ENCODE measurements around the gene WTIP. TPM values are rescaled to one million over a fixed set of nuclear protein-coding genes. Genes with fewer than 3 reads are reported as not detected.

Gene WTIP
- total RNA-seq, 1 donor from 2014 or later: 0.17 TPM

DNA sequence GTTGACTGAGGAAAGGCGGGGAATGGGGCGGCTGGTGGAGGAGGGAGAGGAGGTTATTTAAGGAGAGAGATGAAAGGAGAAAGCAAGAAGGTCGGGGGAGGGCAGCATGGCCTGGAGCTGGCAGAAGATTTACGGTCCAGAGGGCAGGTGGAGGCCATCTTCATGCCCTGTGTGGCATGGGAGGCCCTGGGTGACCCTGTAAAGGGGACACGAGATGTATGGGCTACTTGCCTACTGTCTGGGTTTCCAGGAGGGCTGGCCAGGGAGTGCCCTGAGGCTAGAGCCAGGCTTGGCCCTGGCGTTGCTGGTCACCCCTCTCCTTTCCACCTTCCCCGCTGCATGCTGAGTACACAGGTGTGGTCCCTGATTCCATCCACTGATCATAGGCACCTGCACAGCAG, 6.1 kb downstream of the WTIP start:
- Mint-ChIP-seq H3K27me3 (ENCODE audit: unreplicated experiment) (peaks cover 13% of the 10 kb centered on the region), H3K9me3 (ENCODE audit: unreplicated experiment) (peaks cover 6% of the 10 kb centered on the region), H3K4me1 (ENCODE audit: low read depth, unreplicated experiment) (peaks cover 2% of the 10 kb centered on the region), H3K36me3 (ENCODE audit: unreplicated experiment) (no peaks in the 10 kb centered on the region), H3K4me3 (ENCODE audit: unreplicated experiment) (no peak overlapping the region), H3K27ac (ENCODE audit: unreplicated experiment) (no peak overlapping the region)
- TF ChIP-seq, protein P1, sequence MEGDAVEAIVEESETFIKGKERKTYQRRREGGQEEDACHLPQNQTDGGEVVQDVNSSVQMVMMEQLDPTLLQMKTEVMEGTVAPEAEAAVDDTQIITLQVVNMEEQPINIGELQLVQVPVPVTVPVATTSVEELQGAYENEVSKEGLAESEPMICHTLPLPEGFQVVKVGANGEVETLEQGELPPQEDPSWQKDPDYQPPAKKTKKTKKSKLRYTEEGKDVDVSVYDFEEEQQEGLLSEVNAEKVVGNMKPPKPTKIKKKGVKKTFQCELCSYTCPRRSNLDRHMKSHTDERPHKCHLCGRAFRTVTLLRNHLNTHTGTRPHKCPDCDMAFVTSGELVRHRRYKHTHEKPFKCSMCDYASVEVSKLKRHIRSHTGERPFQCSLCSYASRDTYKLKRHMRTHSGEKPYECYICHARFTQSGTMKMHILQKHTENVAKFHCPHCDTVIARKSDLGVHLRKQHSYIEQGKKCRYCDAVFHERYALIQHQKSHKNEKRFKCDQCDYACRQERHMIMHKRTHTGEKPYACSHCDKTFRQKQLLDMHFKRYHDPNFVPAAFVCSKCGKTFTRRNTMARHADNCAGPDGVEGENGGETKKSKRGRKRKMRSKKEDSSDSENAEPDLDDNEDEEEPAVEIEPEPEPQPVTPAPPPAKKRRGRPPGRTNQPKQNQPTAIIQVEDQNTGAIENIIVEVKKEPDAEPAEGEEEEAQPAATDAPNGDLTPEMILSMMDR (IDR thresholded peaks at IDR 0.05; ENCODE audit: partially characterized antibody, unreplicated experiment): no peak
- no peak for DNase-seq

DNA sequence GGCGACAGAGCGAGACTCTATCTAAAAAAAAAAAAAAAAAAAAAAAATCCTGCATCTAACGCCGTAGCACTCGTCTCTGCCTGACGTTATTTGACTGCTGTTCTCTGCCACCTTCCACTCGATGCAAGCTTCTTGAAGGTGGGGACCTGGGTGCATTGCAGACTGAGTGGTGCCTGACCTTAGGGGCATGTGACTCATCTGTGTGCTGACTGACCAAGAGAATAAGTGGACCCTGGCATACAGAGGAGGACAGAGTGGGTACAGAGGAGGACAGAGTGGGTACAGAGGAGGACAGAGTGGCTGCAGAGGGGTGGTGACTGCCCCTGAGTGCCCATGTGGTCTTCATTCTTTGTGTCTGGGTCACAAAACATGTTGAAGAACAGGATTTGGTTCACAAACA, 7.6 kb downstream of the WTIP start:
- H3K36me3 Mint-ChIP-seq (ENCODE audit: unreplicated experiment): no peaks in the 10 kb centered on the region
- H3K4me3 Mint-ChIP-seq (ENCODE audit: unreplicated experiment): no peak overlapping the region
- TF ChIP-seq, protein P1 (IDR thresholded peaks at IDR 0.05; ENCODE audit: partially characterized antibody, unreplicated experiment): no peak
- DNase-seq: no peak
- no peak overlapping the region for H3K27ac Mint-ChIP-seq (ENCODE audit: unreplicated experiment)
- H3K9me3 Mint-ChIP-seq (ENCODE audit: unreplicated experiment): peaks cover 4% of the 10 kb centered on the region
- no peaks in the 10 kb centered on the region for H3K4me1 Mint-ChIP-seq (ENCODE audit: low read depth, unreplicated experiment)
- peaks cover 7% of the 10 kb centered on the region for H3K27me3 Mint-ChIP-seq (ENCODE audit: unreplicated experiment)

DNA sequence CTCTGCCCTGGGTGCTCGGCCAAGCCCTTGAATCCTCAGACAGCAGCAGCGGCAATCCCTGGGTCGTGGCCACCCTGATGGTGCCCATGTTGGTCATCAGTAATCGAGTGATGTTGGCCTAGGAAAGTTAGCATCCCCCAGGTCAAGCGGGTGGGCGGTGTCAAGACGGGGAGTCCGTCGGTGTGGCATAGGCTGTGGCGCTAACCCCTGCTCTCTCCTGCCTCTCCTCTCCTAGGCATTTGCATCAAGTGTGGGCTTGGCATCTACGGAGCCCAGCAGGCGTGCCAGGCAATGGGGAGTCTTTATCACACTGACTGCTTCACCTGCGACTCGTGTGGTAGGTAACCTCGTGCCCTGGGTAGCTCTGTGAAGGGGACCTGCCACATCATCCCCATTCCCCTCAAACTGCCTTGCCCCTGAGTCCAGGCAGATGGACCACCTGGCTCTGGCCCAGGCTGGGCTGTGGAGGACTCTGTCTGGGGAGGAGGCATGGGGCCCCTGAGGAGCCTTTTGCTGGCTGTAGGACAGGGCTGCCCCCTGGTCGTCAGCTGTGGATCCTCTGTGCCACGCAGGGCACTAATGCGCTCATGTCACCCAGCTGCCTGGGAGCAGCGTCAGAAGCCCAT, 8.7 kb downstream of the WTIP start:
- TF ChIP-seq, protein P1 (IDR thresholded peaks at IDR 0.05; ENCODE audit: partially characterized antibody, unreplicated experiment): no peak
- no peak for DNase-seq
- Mint-ChIP-seq H3K4me3 (ENCODE audit: unreplicated experiment) (no peak overlapping the region), H3K27ac (ENCODE audit: unreplicated experiment) (no peak overlapping the region), H3K9me3 (ENCODE audit: unreplicated experiment) (peaks cover 4% of the 10 kb centered on the region), H3K27me3 (ENCODE audit: unreplicated experiment) (peaks cover 7% of the 10 kb centered on the region), H3K4me1 (ENCODE audit: low read depth, unreplicated experiment) (no peaks in the 10 kb centered on the region), H3K36me3 (ENCODE audit: unreplicated experiment) (no peaks in the 10 kb centered on the region)

DNA sequence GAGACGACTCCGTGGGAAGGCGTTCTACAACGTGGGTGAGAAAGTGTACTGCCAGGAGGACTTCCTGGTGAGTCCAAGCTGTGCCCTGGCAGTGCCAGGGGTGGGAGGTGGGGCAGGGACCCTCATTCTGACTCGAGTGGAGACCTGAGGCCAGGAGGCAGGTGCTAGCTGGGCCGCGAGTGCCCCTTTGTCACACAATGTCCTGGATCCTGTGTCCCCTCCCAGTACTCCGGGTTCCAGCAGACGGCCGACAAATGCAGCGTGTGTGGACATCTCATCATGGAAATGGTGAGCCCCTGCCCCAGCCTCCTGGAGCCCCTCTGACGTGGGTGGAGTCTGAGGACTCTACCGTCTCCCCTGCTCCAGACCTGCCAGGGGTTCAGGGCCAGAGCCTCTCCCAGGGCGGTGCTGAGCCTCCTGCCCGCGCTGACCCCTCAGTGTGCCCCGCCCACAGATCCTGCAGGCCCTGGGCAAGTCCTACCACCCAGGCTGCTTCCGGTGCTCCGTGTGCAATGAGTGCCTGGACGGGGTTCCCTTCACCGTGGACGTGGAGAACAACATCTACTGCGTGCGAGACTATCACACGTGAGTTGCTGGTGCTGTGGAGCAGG, 11.6 kb downstream of the WTIP start:
- Mint-ChIP-seq H3K4me3 (ENCODE audit: unreplicated experiment) (no peak overlapping the region), H3K36me3 (ENCODE audit: unreplicated experiment) (no peaks in the 10 kb centered on the region), H3K9me3 (ENCODE audit: unreplicated experiment) (peaks cover 5% of the 10 kb centered on the region), H3K27ac (ENCODE audit: unreplicated experiment) (no peak overlapping the region), H3K4me1 (ENCODE audit: low read depth, unreplicated experiment) (no peaks in the 10 kb centered on the region), H3K27me3 (ENCODE audit: unreplicated experiment) (peaks cover 6% of the 10 kb centered on the region)
- TF ChIP-seq, protein P1 (IDR thresholded peaks at IDR 0.05; ENCODE audit: partially characterized antibody, unreplicated experiment): no peak
- DNase-seq: no peak

DNA sequence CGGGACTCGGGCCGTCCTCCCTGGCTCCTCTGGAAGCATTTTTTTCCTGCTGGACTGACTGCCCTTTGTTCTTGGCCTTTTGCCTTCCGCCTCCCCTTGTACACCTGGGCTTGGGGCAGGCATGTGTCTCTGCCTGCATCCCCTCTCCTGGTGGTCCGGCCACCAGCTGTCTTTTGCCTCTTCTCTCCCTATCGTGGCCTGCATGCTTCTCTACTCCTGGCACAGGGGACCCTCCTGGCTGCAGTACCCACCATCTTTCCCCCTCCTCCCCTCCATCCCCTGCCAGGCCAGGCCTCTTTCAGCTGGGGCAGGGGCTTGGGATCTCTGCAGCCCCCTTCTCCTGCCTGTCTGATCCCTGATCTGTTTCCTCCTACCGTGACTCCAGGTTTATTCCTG, 12.1 kb downstream of the WTIP start:
- Mint-ChIP-seq H3K4me3 (ENCODE audit: unreplicated experiment) (no peak overlapping the region), H3K4me1 (ENCODE audit: low read depth, unreplicated experiment) (no peaks in the 10 kb centered on the region), H3K27me3 (ENCODE audit: unreplicated experiment) (peaks cover 6% of the 10 kb centered on the region), H3K27ac (ENCODE audit: unreplicated experiment) (no peak overlapping the region), H3K9me3 (ENCODE audit: unreplicated experiment) (peaks cover 5% of the 10 kb centered on the region), H3K36me3 (ENCODE audit: unreplicated experiment) (no peaks in the 10 kb centered on the region)
- TF ChIP-seq, protein P1 (IDR thresholded peaks at IDR 0.05; ENCODE audit: partially characterized antibody, unreplicated experiment): no peak
- DNase-seq: no peak

All from glutamatergic neuron (in vitro differentiated cells).